Mucosa of descending colon (tissue), 3 donors: ENCODE measurements around the gene CYP19A1. TPM values are rescaled to one million over a fixed set of nuclear protein-coding genes. Genes with fewer than 3 reads are reported as not detected.

ENCODE experiments used
- ATAC-seq: fragments of 200-7000 bp; cut with Tn5 transposase; one replicate; pipeline ENCODE4 v1.9.1; 2020; ENCODE audit warnings: mild to moderate bottlenecking, moderate library complexity
- DNase-seq, 3 donors: peaks; one replicate each; pipeline ENCODE4 v3.0.0-alpha.2; 2020
- H3K36me3 ChIP-seq: fragments of 200-600 bp; one replicate; pipeline ENCODE4 v1.8.0; 2021; ENCODE audit warnings: low read depth, mild to moderate bottlenecking
- H3K4me1 ChIP-seq: fragments of 200-600 bp; one replicate; pipeline ENCODE4 v1.8.0; 2021; ENCODE audit warnings: low read depth, mild to moderate bottlenecking
- H3K4me3 ChIP-seq: fragments of 200-600 bp; one replicate; pipeline ENCODE4 v1.8.0; 2021; ENCODE audit warnings: mild to moderate bottlenecking
- H3K9me3 ChIP-seq: fragments of 200-600 bp; one replicate; pipeline ENCODE4 v1.8.0; 2021; ENCODE audit warnings: mild to moderate bottlenecking
- CTCF ChIP-seq: fragments of 200-600 bp; IDR thresholded peaks from one replicate; pipeline ENCODE4 v1.8.0; 2022; ENCODE audit warnings: antibody characterized with exemption, mild to moderate bottlenecking
- intact Hi-C, 2 donors: fragments of 100-400 bp; cut with DNase I in 1 of 2; cut with micrococcal nuclease in 1 of 2; formaldehyde crosslinking; loops; one replicate each; pipeline versions ENCODE4 v1.11.0 to v1.11.1; 2022; cut with DNase I, micrococcal nuclease
- total RNA-seq, 3 donors: library from RNA; stranded (reverse); fragmentation: NEBNext Ultra II Directional in 2 of 3; extraction: Animal tissue kit (Norgen Biotek cat#: 25700) in 2 of 3; gene quantifications; one replicate each; pipeline versions ENCODE4 v1.2.1 to v1.2.4, GENCODE V29; 2021 to 2023
- donor health status: DM: no; HTN: no; CAD: no; lungs with moderate emphysema.
- donor health status: DM: no; HTN: no; CAD: no.
- donor health status: DM: no; HTN: yes; CAD: no.

CYP19A1 gene
- total RNA-seq, 3 donors from 2014 or later, result 0.06 to 0.63 (median 0.23) TPM

- DNase-seq (no peak), ATAC-seq (no peak)
- intact Hi-C loops, result no loop called here
- H3K4me3 ChIP-seq, result no peak overlapping the region
- H3K36me3 ChIP-seq, result no peaks in the 10 kb centered on the region
- no peak for TF ChIP-seq CTCF
- no peaks in the 10 kb centered on the region for H3K4me1 ChIP-seq
- no peaks in the 10 kb centered on the region for H3K9me3 ChIP-seq
These were observed 144.9 kb downstream of the CYP19A1 start for GRCh38 chr15:51193526-51193925.

DNA sequence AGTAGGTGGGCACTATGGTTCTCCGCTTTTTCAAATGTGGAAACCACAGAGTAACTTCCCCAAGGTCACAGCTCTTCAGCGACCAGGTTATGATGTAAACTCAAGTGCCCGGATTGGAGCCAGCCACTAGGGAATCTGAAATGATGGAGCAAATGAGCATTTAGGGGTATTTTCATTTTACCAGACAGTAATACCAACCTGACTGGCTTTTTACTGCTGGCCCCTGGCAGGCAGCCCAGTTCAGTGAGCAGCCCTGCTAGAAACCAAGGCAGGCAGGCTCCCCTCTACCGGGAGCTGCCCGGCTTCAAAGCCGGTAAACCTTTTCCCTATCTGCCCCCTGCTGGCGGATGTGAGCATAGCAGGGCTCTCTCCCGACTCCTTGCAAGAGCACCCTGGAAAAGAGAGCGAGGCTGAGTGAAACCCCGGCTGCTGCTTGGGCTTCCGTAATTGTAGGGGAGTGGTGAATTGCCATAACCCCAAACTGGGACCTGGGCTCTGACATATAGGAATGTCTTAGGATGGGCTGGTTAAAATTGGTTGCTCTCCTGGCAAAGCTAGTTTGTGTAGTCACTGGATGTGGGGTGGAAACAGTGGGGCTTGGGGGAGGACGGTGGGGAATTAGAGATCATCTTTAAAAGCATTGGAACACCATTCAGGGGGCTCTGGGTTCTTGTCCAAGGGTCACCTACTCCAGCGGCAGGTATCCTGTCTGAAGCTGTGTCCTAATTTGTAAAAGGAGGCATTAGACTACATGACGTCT, 145.7 kb downstream of the CYP19A1 start:
- TF ChIP-seq CTCF, result peak; percentile 92
- H3K4me3 ChIP-seq, result no peak overlapping the region
- DNase-seq (peak; percentile 87 to 96 (median 93)), ATAC-seq (peak; percentile 99)
- intact Hi-C loops, result no loop called here
- no peaks in the 10 kb centered on the region for H3K36me3 ChIP-seq
- no peaks in the 10 kb centered on the region for H3K9me3 ChIP-seq
- H3K4me1 ChIP-seq, result no peaks in the 10 kb centered on the region

DNA sequence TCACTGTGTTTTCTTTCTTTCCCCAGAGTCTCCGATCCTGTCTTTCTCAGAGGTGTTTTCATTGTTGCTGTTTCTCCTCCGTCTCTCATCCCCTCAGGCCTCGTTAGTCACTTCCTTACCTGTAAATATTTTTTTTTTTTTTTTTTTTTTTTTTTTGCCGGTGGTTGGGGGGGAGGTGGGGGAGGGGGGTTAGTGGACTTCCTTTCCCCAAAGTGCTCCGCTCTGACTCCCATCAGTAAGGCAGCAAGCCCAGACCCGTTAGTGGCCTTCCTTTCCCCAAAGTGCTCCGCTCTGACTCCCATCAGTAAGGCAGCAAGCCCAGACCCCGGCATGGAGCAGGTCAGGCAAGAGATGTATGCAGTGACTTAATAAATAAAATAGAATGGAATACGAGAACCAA, 146.6 kb downstream of the CYP19A1 start:
- intact Hi-C loops, result no loop called here
- Histone ChIP-seq H3K36me3 (no peaks in the 10 kb centered on the region), H3K4me1 (no peaks in the 10 kb centered on the region), H3K9me3 (no peaks in the 10 kb centered on the region), H3K4me3 (no peak overlapping the region)
- ATAC-seq (no peak), DNase-seq (no peak)
- TF ChIP-seq CTCF, result no peak

DNA sequence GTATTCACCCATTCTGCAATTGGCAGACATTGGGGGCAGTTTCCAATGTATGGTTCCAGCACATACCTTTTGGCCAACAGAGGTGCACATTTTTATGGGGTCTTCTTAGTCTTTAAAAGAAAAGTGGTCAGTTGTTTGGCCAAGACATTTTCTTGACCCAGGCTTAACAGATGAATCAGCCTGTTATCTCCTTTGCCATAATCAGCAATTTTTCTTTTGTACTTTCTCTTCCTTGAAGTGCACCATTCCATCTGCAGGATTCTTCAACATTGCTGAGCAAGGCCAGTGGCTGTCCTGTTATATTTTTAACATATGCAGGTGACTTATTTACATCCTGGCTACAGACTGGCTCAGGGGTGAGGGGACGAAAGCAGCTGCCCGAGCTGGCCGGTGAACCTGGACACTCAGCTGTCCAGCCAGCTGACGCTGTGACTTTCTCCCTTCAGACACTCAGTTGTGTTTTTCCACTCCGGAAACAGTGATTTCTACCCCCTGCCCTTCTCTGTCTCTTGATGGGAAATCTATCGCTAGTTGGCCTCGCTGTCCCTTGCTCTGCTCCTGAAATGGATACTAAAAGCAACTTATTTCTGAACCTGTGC, 147.2 kb downstream of the CYP19A1 start:
- no peak for TF ChIP-seq CTCF
- H3K4me3 ChIP-seq, result no peak overlapping the region
- ATAC-seq, result no peak
- no peaks in the 10 kb centered on the region for H3K4me1 ChIP-seq
- no peaks in the 10 kb centered on the region for H3K36me3 ChIP-seq
- DNase-seq, result no peak
- intact Hi-C loops, result no loop called here
- no peaks in the 10 kb centered on the region for H3K9me3 ChIP-seq

GRCh38 chr15:51190424-51191068, 147.8 kb downstream of the CYP19A1 start:
- Histone ChIP-seq H3K4me1 (no peaks in the 10 kb centered on the region), H3K4me3 (no peak overlapping the region), H3K36me3 (no peaks in the 10 kb centered on the region), H3K9me3 (no peaks in the 10 kb centered on the region)
- intact Hi-C loops, result no loop called here
- ATAC-seq (no peak), DNase-seq (no peak)
- no peak for TF ChIP-seq CTCF
